Activated T-cell treated with anti-CD3 and anti-CD28 coated beads for 48 hours (primary cell): Measurements from ENCODE around the gene OSBPL7.

Experiments
- DNase-seq: peaks from one replicate; pipeline ENCODE4 v3.0.0-alpha.2; 2020; ENCODE audit warnings: low read depth

The OSBPL7 gene

DNA sequence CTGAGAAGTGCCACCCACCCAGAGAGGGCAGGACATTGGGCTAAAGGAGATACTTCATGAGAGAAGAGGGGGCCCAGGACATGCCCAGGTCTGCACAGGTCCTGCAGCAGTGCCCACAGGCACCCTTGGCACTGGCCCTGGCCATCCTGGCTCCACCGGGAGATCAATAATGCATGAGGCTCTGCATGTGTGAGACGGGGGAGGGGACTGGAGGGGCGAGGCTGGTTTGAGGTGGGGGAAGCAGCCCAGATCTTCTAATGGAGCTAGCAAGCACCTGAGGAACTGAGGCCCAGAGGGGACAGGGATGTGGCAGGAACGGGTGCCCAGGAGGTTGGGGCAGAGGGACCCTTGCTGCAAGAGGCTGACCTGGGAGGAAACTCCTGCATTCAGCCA lies 567 bp downstream of the OSBPL7 start:
- DNase-seq: no peak

DNA sequence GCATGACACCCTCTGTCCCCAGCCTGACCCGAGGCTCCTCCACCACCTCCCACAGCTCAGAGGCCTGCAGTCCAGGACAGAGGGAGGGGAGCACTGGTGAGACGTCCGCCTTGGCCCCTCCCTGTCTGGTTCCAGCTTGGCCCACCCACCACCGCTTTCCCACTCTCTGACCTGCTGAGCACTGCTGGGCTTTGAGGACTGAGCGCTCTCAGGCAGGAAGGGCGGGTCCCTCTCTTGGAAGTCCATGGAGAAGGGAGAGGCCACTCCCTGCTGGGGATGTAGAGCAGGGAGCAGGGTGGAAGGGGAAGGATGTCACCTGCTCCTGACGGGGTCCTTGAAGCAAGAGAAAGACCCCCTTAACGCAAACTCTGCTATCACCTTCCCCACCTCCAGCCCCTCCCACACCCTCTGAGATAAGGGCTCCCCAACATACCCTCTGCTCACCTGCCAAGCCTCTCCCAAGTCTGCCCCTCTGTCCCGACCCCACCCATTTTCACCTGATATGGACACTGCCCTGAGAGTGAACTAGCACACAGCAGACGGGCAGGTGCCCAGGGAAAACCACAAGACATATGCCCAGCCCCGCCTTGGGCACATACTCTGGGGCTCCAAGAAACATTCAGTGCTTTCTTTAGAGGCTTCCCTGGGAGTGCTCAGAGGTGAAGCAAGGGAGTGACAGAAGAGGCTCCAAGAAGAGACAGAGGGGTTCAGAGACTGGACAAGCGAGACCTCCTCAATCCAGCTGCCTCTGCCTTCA lies 1.4 kb downstream of the OSBPL7 start:
- DNase-seq: no peak

DNA sequence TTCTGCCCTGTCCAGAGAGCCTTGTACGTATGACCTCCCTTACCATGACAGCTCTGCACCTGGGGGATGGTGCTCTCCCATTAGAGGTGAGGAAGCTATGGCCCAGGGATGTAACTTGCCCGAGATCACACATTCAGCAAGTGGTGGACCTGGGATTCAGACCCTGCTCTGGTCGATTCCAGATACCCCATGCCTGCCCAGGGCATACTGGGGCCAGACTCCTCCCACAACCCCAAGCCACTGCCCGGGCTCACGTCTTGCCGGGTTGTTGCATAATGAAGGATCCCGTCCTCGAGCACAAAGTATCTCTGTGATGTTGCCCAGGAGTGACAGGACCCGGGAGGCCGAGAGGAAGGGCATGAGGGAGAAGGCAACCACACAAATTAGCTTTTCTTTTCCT lies 2.1 kb downstream of the OSBPL7 start:
- DNase-seq: no peak

DNA sequence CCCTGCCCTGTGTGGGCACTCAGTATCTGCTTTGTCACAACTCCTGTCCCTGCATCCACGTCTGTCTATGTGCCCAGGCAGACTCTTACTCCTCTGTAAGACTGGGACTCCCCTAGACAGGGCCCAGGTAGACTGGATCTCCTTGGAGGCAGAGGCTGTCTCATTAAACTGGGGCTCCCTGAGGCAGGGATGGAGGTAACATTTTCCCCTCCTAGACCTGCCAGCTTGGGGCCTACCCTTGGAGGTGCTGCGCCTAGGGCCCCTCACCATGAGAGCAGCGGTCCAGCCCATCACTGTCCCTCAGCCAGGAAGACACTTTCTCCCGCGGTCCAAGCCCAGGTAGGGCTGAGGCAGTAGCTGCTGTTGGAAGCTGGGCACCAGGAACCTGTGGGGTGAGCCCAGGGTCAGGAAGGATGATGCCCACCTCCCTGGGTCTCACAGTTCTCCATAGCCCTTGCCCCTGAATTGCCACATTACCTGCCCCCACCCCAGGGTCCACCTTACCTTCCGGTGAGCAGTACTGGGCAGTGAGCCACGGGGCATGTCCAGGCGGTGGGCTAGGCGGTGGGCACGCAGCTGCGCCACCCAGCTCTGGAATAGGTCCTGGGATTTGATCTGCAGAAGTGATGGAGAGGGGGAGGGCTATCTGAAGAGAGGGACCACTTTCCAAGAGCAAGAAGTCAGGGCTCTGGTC lies 3.4 kb downstream of the OSBPL7 start:
- DNase-seq: no peak

DNA sequence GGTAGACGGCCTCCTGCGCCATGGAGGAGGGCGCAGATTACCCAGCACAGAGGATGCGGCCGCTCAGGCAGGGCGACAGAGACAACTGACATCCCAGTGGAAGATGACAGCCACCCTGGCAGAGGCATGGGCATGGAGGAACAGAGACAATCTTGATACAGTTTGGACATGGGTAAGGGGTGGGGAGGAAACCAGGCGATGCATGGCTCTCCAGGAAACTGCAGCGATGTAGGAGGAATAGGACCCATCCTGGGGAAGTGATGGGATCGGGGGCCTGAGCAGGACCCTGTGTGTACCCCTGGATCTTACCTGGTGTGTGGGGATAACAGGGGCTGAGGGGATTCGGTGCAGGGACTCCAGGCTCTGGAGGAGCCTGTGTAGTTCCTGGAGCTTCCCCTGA lies 4.6 kb downstream of the OSBPL7 start:
- no peak for DNase-seq

DNA sequence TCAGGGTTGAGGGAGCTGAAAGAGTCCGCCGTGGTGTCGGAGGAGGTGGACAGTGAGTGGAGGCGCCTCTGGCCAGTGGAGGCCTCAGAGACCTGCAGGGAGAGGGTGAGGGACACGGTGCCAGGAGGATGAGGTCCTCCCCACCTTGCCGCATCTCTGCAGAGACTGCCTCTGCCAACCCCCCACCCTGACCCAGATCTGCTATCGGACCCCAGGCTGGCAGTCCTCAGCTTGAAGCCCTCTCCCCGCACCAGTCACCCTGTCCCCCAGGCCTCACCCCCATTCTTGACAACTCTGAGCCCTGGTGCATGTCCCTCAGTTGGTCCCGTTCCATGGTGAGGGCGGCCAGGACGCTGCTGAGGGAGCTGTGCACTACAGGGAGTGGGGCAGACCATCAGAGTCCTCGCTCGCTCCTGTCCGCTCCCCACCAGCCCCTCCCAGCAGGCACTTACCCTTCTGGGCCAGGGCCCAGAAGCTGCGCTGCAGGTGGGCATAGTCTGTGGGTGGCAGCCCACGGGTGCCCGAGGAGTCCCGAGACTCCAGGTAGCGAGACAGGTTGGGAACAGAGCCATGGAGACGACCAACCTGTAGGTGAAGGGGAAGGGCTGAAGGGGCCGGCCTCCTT lies 5.4 kb downstream of the OSBPL7 start:
- no peak for DNase-seq

DNA sequence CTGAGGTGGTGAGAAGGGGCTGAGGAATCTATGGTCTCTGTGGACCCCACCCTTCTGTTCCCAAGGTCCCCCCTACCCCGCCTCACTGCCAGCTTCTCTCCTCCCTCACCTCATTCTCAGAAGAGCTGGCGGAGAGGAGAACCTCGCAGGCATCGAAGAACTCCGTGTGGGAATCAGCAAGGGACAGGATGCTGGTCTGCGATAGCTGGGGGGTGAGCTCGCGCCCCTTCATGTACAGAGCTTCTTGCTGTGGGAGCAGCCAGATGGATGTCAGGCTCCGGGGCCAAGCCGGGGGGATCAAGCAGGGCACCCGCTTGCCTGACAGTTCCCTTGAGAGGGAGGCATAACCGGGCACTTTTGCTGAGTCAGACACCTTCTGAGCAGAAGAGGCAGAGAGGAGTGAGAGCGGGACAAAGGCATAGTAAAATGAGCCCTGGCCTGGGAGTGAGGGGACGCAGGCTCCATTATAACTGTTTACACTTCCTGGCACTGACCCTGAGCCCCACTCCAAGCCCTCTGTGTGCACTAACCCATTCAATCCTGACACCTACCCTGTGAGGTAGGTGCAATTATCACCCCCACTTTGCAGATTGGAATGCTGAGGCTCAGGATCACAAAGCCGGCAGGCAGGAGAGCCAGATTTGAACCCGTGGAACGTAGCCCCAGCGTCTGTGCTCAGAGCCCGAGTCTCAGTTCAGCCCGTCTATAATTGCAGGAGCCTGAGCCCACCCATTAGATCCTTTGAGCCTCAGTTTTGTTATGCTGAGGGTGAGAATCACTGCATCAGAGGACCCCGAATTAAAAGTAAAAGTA lies 6.3 kb downstream of the OSBPL7 start:
- no peak for DNase-seq

DNA sequence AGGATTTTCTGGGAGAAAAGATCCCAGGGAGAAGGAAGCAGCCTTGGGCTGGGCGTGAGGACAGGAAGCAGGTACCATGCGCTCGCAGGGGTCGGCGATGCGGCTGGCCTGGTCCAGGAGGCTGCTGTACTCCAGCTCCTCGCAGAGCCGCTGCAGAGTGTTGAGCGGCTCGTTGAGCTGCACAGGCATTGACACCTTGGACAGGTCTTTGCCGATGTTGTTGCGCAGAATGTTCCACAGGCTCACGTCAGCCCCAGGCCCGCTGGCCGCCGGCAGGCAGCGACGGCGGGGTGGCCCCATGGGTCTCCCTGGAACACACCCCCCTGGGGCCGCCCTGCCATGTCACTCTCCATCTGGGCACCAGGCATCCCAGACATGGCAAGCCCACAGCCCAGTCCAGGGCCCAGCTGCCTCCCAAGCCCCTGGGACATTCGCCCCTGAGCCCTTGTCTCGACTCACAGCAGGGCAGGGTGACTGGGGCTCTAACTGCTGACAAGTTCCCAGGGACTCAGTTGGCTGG lies 8.0 kb downstream of the OSBPL7 start:
- DNase-seq: no peak

DNA sequence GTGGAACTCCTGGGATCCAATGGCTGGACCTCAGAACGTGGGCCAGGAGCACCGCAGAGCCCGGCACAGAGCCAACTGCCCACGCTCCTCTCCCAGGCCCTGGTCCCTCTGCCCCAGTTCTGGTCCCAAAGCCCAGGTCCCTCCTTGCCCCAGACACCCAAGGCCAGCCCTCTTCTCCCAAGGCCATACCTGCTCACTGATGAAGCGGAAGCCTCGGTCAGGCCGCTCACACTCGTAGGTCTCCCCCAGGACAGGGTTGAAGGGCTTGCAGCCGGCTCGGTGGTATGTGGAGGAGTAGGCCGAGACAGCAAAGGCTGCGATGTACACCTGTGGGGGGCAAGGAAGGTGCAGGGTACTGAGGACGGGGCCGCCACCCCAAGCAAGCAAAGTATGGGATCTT lies 8.5 kb downstream of the OSBPL7 start:
- DNase-seq: no peak

DNA sequence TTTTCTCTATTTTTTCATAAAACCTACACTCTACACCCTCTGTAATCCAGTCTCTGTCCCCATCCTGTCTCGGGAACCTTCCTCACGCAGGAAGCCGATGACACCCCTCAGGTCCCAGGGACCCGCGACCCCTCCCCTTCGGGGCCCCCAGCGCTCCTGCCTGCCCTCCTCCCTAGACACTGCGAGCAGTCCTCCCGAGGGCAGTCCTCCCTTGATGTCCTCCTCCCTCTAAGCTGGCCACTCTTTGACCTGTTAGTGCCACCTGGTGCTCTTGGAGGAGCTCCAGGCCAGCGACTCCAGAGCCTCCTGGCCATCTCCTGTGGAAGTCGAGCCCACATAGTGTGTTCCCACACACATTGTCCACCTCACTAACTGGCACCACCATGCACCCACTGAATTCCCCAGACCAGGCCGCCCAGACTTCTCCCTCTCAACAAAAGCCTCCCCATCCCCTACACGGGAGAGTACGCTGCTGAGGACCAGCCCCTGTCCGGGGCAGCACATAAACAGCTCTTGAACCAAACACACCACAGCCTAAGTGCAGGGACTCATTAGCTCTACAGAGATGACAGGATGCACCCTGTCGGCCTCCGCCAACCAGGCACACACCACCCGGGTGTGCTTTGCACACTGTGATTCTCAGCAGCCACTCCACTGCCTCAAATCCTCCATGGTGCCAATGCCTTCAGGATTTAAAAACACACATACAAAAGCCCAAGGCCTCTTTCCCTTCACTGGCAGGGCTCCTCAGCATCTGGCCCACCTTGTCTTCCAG lies 9.3 kb downstream of the OSBPL7 start:
- no peak for DNase-seq

DNA sequence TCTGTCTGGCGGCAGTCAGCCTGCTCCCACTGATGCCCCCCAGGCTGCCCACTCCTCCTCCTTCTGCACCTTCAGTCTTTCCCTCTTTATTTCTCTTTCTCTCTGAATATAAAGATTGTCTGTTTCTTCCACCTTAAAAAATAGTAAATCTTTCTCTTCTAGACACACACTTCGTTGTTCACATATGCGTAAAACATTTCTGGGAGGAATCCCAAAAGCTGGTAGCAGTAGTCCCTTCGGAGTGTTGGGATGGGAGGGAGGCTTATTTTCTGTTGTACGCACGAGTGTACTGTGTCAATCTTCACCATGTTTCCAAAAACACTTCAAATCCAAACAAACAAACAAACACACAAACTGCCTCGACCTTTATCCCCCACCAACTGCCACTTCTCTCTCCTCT lies 9.9 kb downstream of the OSBPL7 start:
- DNase-seq: no peak

DNA sequence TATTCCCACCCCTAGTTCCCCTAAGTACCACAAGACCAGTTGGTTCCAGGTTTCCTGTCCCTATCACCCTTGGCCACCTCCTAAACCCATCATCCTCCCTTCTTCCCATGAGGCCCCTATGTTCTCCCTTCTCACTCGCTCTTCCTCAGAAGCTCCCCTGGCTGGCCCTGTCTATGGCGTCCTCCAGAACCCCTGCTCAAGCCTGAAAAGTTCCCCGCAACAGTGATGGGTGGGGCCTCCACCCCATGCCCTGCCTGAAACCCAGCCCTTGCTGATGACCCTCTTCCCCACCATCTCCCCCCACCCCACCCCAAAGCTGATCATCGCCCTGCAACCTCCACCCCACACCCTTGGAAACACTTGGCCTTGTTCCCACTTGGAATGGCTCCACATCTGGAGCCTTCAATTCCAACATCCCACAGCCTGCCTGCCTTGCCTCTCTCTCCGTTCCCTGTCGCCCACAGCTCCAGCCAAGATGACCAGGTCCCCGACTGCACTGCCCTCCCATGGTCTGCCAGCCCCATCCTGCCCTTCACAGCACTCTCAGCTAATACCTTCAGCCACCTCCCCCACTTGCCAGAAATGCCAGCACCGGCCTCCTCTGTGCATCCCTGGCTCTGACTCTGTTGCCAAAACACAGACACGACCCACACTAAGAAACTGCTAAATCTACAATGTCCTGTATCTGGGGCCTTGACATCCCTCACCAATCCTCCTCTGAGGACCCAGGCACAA lies 10.5 kb downstream of the OSBPL7 start:
- DNase-seq: no peak

DNA sequence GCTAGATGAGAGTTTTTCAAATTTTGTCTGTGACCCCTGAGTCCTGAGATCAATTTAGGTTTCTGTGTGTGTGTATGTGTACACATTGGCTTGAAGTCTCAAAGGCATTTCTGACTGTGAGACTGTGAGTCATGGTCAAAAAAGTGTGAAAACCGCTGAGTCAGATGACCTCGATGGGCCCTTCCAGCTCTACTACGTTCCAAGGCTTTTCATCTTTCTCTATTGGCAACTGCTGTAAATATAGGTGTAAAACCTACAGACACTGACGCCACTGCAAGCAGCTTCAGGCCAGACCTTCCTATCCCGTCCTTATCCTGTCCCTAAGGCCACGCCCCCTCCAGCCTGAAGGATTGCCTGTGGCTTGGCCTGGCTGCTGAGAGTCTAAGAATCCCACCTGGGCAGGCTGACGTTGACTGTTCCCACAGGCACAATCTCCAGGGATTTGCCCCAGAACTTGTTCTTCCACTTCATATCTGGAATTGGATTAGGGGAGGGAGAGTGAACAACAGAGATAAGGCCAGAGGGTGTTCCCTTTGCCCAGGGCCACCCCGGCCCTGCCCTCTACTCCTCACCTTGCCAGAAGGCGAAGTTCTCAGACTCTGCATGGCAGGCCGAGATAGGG lies 11.3 kb downstream of the OSBPL7 start:
- no peak for DNase-seq

DNA sequence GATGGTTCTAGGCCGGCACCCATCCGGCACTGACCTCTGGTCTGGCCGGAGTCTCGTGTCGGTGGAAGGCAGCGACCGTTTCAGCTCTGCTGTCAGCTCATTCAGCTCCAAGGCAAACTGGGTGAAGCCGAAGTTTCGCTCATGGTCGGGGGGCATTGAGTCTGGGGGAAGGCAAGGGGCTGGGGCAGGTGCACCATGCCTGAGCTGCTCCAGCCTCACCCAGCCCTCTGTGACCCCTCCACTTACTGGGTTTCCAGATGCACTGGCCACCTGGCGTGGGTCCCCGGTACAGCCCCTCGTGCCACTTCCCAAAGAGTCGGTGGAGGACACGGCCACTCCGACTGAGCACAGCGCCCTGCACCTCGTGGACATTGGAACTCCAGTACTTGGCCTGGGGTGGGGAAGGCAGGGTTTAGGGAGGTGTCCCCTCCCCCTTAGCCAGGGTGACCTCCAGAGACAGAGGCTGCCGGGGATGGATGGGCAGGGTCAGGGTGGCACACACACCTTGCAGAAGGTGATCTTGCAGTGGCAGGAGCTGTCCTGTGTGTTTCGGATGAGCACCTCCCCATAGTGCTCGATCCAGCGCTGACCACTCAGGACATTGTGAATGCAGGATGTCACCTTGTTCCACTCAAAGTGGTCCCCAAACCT lies 12.6 kb downstream of the OSBPL7 start:
- DNase-seq: no peak

DNA sequence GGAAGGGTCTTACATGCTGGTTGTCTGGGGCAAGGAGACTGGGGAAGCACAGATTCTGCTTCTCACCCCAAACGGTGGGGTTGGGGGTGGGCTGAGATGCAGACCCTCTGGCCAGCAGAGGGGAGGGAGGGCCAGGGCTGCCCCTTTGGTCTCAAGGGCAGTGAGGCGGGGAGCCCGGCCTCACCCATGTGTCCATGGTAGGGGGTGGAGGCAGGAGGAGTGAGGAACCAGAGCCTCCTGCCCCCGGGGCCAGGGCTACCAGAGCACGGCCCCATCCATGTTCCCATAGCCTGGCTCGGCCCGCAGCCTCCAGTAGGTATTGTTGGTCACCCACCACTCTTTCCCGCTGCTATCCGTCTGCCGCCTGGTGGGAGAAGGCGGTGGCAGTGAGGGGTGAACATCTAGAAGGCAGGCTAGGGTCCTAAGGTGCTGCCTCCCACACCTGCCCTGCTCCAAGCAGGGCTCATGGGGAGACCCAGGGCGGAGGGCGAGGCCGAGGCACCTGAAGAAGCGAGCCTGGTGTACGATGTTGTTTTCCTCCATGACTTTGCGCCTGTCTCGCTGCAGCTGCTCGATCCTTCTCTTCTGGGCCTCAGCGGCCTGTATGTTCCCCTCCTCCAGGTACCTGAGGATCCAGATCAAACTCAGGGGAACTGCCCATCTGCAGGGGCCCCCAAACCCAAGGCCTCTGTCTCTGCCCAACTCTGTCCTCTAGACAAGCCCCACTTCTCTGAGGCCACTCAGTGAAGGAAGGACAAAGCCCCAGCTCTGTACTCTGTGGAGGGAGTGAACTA lies 13.4 kb downstream of the OSBPL7 start:
- no peak for DNase-seq

DNA sequence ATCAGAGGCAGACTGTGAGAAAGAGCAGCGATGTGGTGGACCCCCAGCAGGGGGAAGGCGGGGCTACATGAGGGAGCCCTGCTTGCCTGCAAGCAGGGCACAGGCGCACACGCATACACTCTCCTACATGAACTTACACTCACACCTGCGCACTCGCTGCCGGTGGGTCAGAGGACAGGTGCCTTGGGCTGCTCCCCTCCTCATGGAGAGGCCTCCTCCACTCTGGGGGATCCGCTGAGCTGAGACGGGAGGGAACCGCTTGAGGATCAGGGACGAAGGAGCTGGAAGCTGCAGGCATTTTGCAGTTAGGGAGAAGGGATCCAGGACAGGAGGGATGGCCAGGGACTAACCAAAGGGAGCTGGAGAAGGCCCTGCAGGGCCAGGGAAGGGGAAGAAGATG lies 14.2 kb downstream of the OSBPL7 start:
- DNase-seq: no peak

DNA sequence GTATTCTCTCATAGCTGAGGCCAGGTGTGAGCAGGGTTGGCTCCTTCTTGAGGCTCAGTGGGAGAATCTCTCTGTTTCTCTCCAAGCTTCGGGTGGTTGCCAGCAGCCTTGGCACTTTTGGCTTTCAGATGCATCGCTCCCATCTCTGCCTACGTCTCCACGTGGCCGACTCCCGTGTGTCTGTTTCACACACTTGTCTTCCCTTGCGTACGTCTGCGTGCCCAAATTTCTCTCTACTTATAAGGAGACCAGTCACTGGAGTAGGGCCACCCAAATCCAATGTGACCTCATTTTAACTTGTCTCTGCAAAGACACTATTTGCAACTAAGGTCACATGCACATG lies 14.7 kb downstream of the OSBPL7 start:
- no peak for DNase-seq

DNA sequence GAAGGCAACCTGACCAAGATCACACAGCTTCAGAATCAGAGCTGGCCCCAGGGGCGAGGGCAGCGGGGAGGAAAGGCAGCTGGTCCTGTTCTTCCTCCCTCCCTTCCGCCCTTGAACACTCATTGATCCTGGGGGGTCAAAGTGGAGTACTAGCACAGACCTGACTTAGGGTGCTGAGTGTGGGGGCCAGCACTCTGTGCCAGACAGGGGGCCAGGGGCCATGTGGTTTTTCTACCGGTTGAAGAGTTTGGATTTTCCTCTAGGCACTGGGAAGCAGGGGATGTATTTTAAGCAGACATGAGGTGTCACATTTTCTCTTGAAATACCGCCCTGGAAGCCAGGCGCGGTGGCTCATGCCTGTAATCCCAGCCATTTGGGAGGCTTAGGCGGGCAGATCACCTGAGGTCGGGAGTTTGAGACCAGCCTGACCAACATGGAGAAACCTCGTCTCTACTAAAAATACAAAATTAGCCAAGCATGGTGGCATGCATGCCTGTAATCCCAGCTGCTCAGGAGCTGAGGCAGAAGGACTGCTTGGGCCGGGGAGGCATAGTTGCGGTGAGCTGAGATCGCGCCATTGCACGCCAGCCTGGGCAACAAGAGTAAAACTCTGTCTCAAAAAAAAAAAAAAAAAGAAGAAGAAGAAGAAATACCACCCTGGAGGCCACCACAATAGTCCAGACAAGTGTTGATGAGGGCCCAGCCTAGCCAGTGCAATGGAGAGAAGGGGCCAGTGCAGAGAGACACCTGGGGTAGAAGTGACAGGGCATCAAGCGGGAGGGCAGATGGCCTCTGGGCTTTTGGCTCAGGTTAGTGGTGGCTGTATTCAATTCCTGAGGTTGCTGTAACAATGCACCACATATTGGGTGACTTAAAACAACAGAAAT lies 15.3 kb downstream of the OSBPL7 start:
- DNase-seq: no peak
